ENCODE results near the gene SIL1. TPM values are rescaled to one million over a fixed set of nuclear protein-coding genes. Genes with fewer than 3 reads are reported as not detected.

SIL1 gene
- polyA plus RNA-seq, 2 of the 4 experiments (the other 2 are of a cell fraction), result 27.6 to 45.5 TPM

GRCh38 chr5:139117342-139117884, 80.8 kb downstream of the SIL1 start:
- Histone ChIP-seq H3K4me2 (no peak overlapping the region), H3K4me3 (no peak overlapping the region), H3K4me1 (no peaks in the 10 kb centered on the region), H3K27ac (no peak overlapping the region), H3K9me3 (no peaks in the 10 kb centered on the region)
- ChIA-PET CTCF (interaction anchor here (0.6 to 1.1 kb wide), 2 partner anchors 22 to 175 kb away, joined by 3 read pairs; no protein-coding TSS in a partner anchor), POLR2A (no interaction called here)
- FAIRE-seq (no peak), ATAC-seq (no peak), DNase-seq (ENCODE audit: low read depth in 1 of 2, low spot score in 1 of 2) (no peak)
- TF ChIP-seq RFX5 (IDR thresholded peaks at IDR 0.05), result no peak
- TF ChIP-seq PBX3 (IDR thresholded peaks at IDR 0.05), result no peak
- no peak for TF ChIP-seq PHF8 (IDR thresholded peaks at IDR 0.05; ENCODE audit: borderline replicate concordance, low read depth)
- TF ChIP-seq ELK1 (IDR thresholded peaks at IDR 0.05; ENCODE audit: low read depth, low read length), result no peak
- no peak for TF ChIP-seq ZFP36 (IDR thresholded peaks at IDR 0.05; ENCODE audit: borderline replicate concordance, partially characterized antibody)
- no peak for TF ChIP-seq TFCP2L1 (CRISPR knock-in tag; IDR thresholded peaks at IDR 0.05)
- no peak for TF ChIP-seq E2F6 (IDR thresholded peaks at IDR 0.05; ENCODE audit: borderline replicate concordance, low read depth)
- TF ChIP-seq TP53 (CRISPR knock-in tag; IDR thresholded peaks at IDR 0.05), result no peak
- WGBS (ENCODE audit: missing lambda C conversion rate), result 75% methylated on average over 2 of the region's 2 CpGs

- DNase-seq (ENCODE audit: low read depth in 1 of 2, low spot score in 1 of 2) (no peak), ATAC-seq (no peak), FAIRE-seq (no peak)
- H3K4me2 ChIP-seq, result no peak overlapping the region
- H3K4me1 ChIP-seq, result no peaks in the 10 kb centered on the region
- ChIA-PET POLR2A (no interaction called here), CTCF (interaction anchor here (1.1 kb wide), 1 partner anchor 14 kb away, joined by 3 read pairs; no protein-coding TSS in a partner anchor)
- H3K27ac ChIP-seq, result no peak overlapping the region
- H3K9me3 ChIP-seq, result no peaks in the 10 kb centered on the region
- no peak overlapping the region for H3K4me3 ChIP-seq
- 90% methylated on average over 5 of the region's 5 CpGs for WGBS (ENCODE audit: missing lambda C conversion rate)
- TF ChIP-seq JUNB (IDR thresholded peaks at IDR 0.05), result no peak
- no peak for TF ChIP-seq ESRRA (IDR thresholded peaks at IDR 0.05; ENCODE audit: borderline replicate concordance, low read length)
- no peak for TF ChIP-seq CBX2 (IDR thresholded peaks at IDR 0.05; ENCODE audit: borderline replicate concordance, low read depth)
These were observed 82.0 kb downstream of the SIL1 start for GRCh38 chr5:139116100-139116655.

GRCh38 chr5:139113892-139114291, 84.3 kb downstream of the SIL1 start:
- Histone ChIP-seq H3K4me2 (no peak overlapping the region), H3K4me3 (no peak overlapping the region), H3K4me1 (no peaks in the 10 kb centered on the region), H3K27ac (no peak overlapping the region), H3K9me3 (no peaks in the 10 kb centered on the region)
- ATAC-seq, result no peak
- CTCF ChIA-PET, result no interaction called here
- 100% methylated on average over 1 of the region's 2 CpGs for WGBS (ENCODE audit: missing lambda C conversion rate)
- no peak for DNase-seq (ENCODE audit: low read depth in 1 of 2, low spot score in 1 of 2)
- FAIRE-seq, result no peak
- POLR2A ChIA-PET, result no interaction called here
- TF ChIP-seq CBX8 (IDR thresholded peaks at IDR 0.05), result no peak
- no peak for TF ChIP-seq ESRRA (IDR thresholded peaks at IDR 0.05; ENCODE audit: borderline replicate concordance, low read length)
- no peak for TF ChIP-seq TP53 (CRISPR knock-in tag; IDR thresholded peaks at IDR 0.05)
- no peak for TF ChIP-seq EP300 (IDR thresholded peaks at IDR 0.05)
- no peak for TF ChIP-seq HMGXB4 (CRISPR knock-in tag; IDR thresholded peaks at IDR 0.05; ENCODE audit: borderline replicate concordance)
- no peak for TF ChIP-seq HES2 (IDR thresholded peaks at IDR 0.05)
- no peak for TF ChIP-seq HOXB13 (CRISPR knock-in tag; IDR thresholded peaks at IDR 0.05; ENCODE audit: low read depth)
- TF ChIP-seq SMC3 (IDR thresholded peaks at IDR 0.05), result no peak
- TF ChIP-seq EHMT2 (IDR thresholded peaks at IDR 0.05; ENCODE audit: low read depth), result no peak
- TF ChIP-seq ATOH8 (CRISPR knock-in tag; IDR thresholded peaks at IDR 0.05; ENCODE audit: low read depth), result no peak
- no peak for TF ChIP-seq RCOR1 (IDR thresholded peaks at IDR 0.05; ENCODE audit: low read depth, low read length)
- TF ChIP-seq SREBF2 (IDR thresholded peaks at IDR 0.05), result no peak
- TF ChIP-seq HEYL (CRISPR knock-in tag; IDR thresholded peaks at IDR 0.05), result no peak
- TF ChIP-seq REST (IDR thresholded peaks at IDR 0.05), result no peak
- no peak for TF ChIP-seq CHD2 (IDR thresholded peaks at IDR 0.05; ENCODE audit: low read length, partially characterized antibody)

All from A549 (cell line).